HepG2 (cell line): ENCODE measurements around the gene ADARB2. TPM values are rescaled to one million over a fixed set of nuclear protein-coding genes. Genes with fewer than 3 reads are reported as not detected.

Experiments used
- ATAC-seq: fragments of 200-7000 bp; cut with Tn5 transposase; 3 replicates; pipeline ENCODE4 v1.9.1; 2020; ENCODE audit warnings: mild to moderate bottlenecking, moderate library complexity
- BruUV-seq: library from RNA; stranded (reverse); fragments of 400-500 nt; replicated peaks from 2 replicates; lab custom pipeline; 2021; lab: Mats Ljungman, UMichigan
- CTCF ChIA-PET: fragments of 300-600 bp; formaldehyde crosslinking; extraction: SDS; loops from one replicate; lab custom pipeline; 2021; ENCODE audit warnings: low total read pairs, inconsistent platforms, low intra/inter-chr PET ratio; lab: Yijun Ruan, JAX
- POLR2A ChIA-PET: fragments of 350-600 bp; sonication (Branson Sonifier 250); formaldehyde crosslinking; loops from one replicate; lab custom pipeline; 2020; ENCODE audit warnings: antibody characterized with exemption, inconsistent platforms; lab: Yijun Ruan, JAX
- DNase-seq: peaks from one replicate; pipeline ENCODE4 v3.0.0-alpha.2; 2015; ENCODE audit warnings: low spot score
- FAIRE-seq: peaks from 3 replicates; lab custom pipeline; 2011; peaks lifted over from hg19 to GRCh38; lab: Jason Lieb, UNC
- H2AFZ ChIP-seq: one replicate; pipeline ENCODE4 v1.6.1; 2011; ENCODE audit warnings: low read length, inconsistent platforms
- H3K27ac ChIP-seq: fragments of 300-600 bp; 3 replicates; pipeline ENCODE4 v1.8.0; 2011; ENCODE audit warnings: mixed run types, mild to moderate bottlenecking, mixed read lengths, low read length, inconsistent platforms; ENCODE audit not compliant: insufficient read depth; ENCODE audit errors: extremely low read length
- H3K27me3 ChIP-seq, 2 experiments: fragments of 200-600 bp in 1 of 2; 2 replicates in 1 of 2; 3 replicates in 1 of 2; pipeline versions ENCODE4 v1.6.0 to v1.8.0; 2011; ENCODE audit warnings: low read length in 2 of 2, mild to moderate bottlenecking in 2 of 2, moderate library complexity in 2 of 2, inconsistent platforms in 1 of 2; ENCODE audit not compliant: insufficient read depth in 2 of 2, control insufficient read depth in 1 of 2
- H3K36me3 ChIP-seq, 2 experiments: fragments of 200-600 bp in 1 of 2; replicated peaks in 1 of 2; 2 replicates in 1 of 2; 3 replicates in 1 of 2; pipeline versions ENCODE4 v1.5.1 to v1.8.0; 2011; ENCODE audit warnings: low read length in 2 of 2, inconsistent platforms in 1 of 2; ENCODE audit not compliant: insufficient read depth in 2 of 2, control insufficient read depth in 1 of 2
- H3K4me1 ChIP-seq: 2 replicates; pipeline ENCODE4 v1.5.1; 2012; ENCODE audit warnings: low read length, inconsistent platforms; ENCODE audit not compliant: insufficient read depth
- H3K4me2 ChIP-seq: 2 replicates; pipeline ENCODE4 v1.6.0; 2011; ENCODE audit warnings: low read depth, low read length, inconsistent platforms
- H3K4me3 ChIP-seq, 3 experiments: fragments of 200-600 bp in 1 of 3; sonication (generic), shearing (Covaris generic) in 1 of 3; replicated peaks in 1 of 3; 2 replicates each; pipeline ENCODE4 v1.5.1; 2011 to 2016; ENCODE audit warnings: low read length in 3 of 3, inconsistent platforms in 2 of 3, low read depth in 2 of 3, mild to moderate bottlenecking in 2 of 3, control low read depth in 1 of 3, mixed read lengths in 1 of 3; ENCODE audit not compliant: insufficient read depth in 1 of 3
- H3K79me2 ChIP-seq: one replicate; pipeline ENCODE4 v1.6.1; 2011; ENCODE audit warnings: low read length, inconsistent platforms; ENCODE audit not compliant: insufficient read depth
- H3K9ac ChIP-seq: 2 replicates; pipeline ENCODE4 v1.6.0; 2011; ENCODE audit warnings: mild to moderate bottlenecking, low read depth, low read length, inconsistent platforms; ENCODE audit not compliant: insufficient read depth
- H3K9me3 ChIP-seq: 2 replicates; pipeline ENCODE4 v1.5.1; 2012; ENCODE audit warnings: mild to moderate bottlenecking, low read length
- H4K20me1 ChIP-seq: 2 replicates; pipeline ENCODE4 v1.6.0; 2011; ENCODE audit warnings: inconsistent platforms, mild to moderate bottlenecking, low read length, moderate library complexity; ENCODE audit not compliant: insufficient read depth
- EEA1 ChIP-seq: sonication (generic); formaldehyde crosslinking; IDR thresholded peaks from 2 replicates; pipeline ENCODE4 v1.5.1; 2020; ENCODE audit warnings: mild to moderate bottlenecking, missing genetic modification reagents, borderline replicate concordance
- HOXA9 ChIP-seq: sonication (generic); formaldehyde crosslinking; IDR thresholded peaks from 2 replicates; pipeline ENCODE4 v1.8.1; 2022; ENCODE audit warnings: missing genetic modification reagents, mild to moderate bottlenecking, moderate library complexity, borderline replicate concordance
- KDM4B ChIP-seq: sonication (generic); formaldehyde crosslinking; IDR thresholded peaks from 2 replicates; pipeline ENCODE4 v1.4.0; 2020; ENCODE audit warnings: missing genetic modification reagents
- KLF13 ChIP-seq: sonication (generic); formaldehyde crosslinking; IDR thresholded peaks from 2 replicates; pipeline ENCODE4 v1.4.0; 2020; ENCODE audit warnings: mild to moderate bottlenecking, missing genetic modification reagents
- SMARCC2 ChIP-seq: fragments of 450-650 bp; IDR thresholded peaks from 2 replicates; pipeline ENCODE4 v1.6.1; 2017; ENCODE audit warnings: antibody characterized with exemption, mild to moderate bottlenecking
- SOX13 ChIP-seq, 3 experiments: fragments of 450-650 bp in 1 of 3; sonication (generic) in 1 of 3; formaldehyde crosslinking in 1 of 3; IDR thresholded peaks in 2 of 3; conservative IDR thresholded peaks in 1 of 3; 2 replicates each; pipeline versions ENCODE4 v1.5.0 to v1.6.1; 2016 to 2020; ENCODE audit warnings: antibody characterized with exemption in 1 of 3, mild to moderate bottlenecking in 1 of 3, missing compliant biosample characterization in 1 of 3, missing genetic modification reagents in 1 of 3, moderate library complexity in 1 of 3
- TP53 ChIP-seq: sonication (generic); formaldehyde crosslinking; conservative IDR thresholded peaks from 2 replicates; pipeline ENCODE4 v1.4.0; 2020; ENCODE audit warnings: missing genetic modification reagents
- TRIM24 ChIP-seq: sonication (generic); formaldehyde crosslinking; IDR thresholded peaks from 2 replicates; pipeline ENCODE4 v1.8.0; 2022; ENCODE audit warnings: mild to moderate bottlenecking, missing genetic modification reagents
- YY1 ChIP-seq: IDR thresholded peaks from 2 replicates; pipeline ENCODE4 v1.6.1; 2011; ENCODE audit warnings: low read length, low read depth, moderate library complexity, mild to moderate bottlenecking; ENCODE audit not compliant: insufficient read depth, insufficient replicate concordance
- ZNF17 ChIP-seq: sonication (generic); formaldehyde crosslinking; IDR thresholded peaks from 2 replicates; pipeline ENCODE4 v1.5.0; 2020; ENCODE audit warnings: mild to moderate bottlenecking, missing genetic modification reagents
- WGBS: methylation state at CpG from one replicate; pipeline ENCODE4 v1.1.6; 2017; ENCODE audit warnings: low lambda C conversion rate; 5-methylcytosine and 5-hydroxymethylcytosine counted together
- in situ Hi-C: cut with HindIII; loops from 2 replicates; pipeline ENCODE4 v1.10.0; 2017; ENCODE audit warnings: low pct_unique_long_range_greater_than_20kb; ENCODE audit not compliant: extremely low pct_ligation_motif_present
- intact Hi-C: fragments of 100-400 bp; cut with micrococcal nuclease; formaldehyde crosslinking; loops from one replicate; pipeline ENCODE4 v1.10.0; 2022; ENCODE audit not compliant: unreplicated experiment
- polyA plus RNA-seq, 8 experiments: library from polyadenylated mRNA; depleted of rRNA in 3 of 8; stranded (reverse) in 7 of 8; unstranded in 1 of 8; fragments of >200 nt; fragmentation: Illumina TruSeq in 4 of 8; extraction: Trizol in 4 of 8; gene quantifications; 2 replicates each; pipeline versions ENCODE4 v1.2.1 to v1.2.3, GENCODE V29; 2011 to 2016; ENCODE audit warnings: low read depth in 4 of 8, missing spikeins in 1 of 8, mixed read lengths in 1 of 8; ENCODE audit not compliant: insufficient read depth in 1 of 8
- total RNA-seq, 5 experiments: library from RNA; depleted of rRNA; stranded (reverse); fragments of >200 nt; fragmentation: Illumina TruSeq; extraction: Trizol; gene quantifications; 2 replicates each; pipeline ENCODE4 v1.2.3, GENCODE V29; 2016; ENCODE audit warnings: low read depth in 1 of 5
- TF ChIP-seq, protein P1 (sequence below): sonication (generic); formaldehyde crosslinking; conservative IDR thresholded peaks from 2 replicates; pipeline ENCODE4 v1.8.0; 2022; ENCODE audit warnings: missing genetic modification reagents
- TF ChIP-seq, protein P2 (sequence below): sonication (generic); formaldehyde crosslinking; IDR thresholded peaks from 2 replicates; pipeline ENCODE4 v1.5.1; 2020; ENCODE audit warnings: mild to moderate bottlenecking, missing genetic modification reagents, moderate library complexity

Gene ADARB2
- total and polyA plus RNA-seq, 2 of the 13 experiments (the other 11 are each of a cell fraction or from before 2014, with no cell fraction given), result not detected

DNA sequence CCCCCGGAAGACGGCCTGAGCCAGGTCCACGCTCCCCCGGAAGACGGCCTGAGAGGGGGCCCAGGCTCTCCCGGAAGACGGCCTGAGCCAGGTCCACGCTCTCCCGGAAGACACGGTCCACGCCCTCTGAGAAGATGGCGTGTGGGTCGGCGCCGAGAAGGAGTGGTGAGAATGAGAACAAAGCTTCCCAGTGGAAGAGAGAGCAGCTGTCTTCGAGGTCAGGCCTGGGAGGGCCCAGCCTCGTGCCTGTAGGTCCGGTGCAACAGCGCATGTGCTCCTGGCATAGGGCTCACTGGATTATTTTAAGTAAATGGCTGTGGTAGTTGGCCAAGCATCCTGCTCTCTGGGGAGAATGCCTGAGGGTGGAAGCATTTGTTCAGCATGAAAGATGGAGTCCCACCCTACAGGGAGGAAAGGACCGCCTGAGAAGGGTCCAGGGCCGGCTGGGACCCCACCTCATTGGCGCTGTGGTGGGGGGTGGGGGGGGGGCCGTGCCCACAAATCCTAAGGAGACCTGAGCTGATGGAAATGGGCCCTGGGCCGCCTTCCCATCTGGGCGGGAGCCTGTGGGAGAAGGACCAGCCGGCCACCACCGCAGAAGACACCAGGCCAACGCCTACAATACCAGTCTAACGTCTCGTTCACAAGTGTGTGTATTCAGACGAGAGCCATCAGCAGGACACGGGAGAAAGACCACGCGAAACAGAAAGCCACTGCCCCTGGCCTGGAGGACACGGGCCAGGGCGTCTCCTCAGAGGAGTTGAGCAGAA, 471.1 kb downstream of the ADARB2 start:
- TF ChIP-seq TRIM24 (no peak), SMARCC2 (no peak), KDM4B (CRISPR knock-in tag) (no peak), ZNF17 (CRISPR knock-in tag) (no peak), SOX13 (IDR thresholded peaks at IDR 0.05) (no peak), SOX13 (CRISPR knock-in tag; conservative IDR thresholded peaks at IDR 0.05 in 1 of 2, IDR thresholded peaks at IDR 0.05 in 1 of 2) (no peak), KLF13 (CRISPR knock-in tag) (no peak), EEA1 (CRISPR knock-in tag) (no peak), HOXA9 (CRISPR knock-in tag) (no peak)
- H4K20me1 ChIP-seq, result no peaks in the 10 kb centered on the region
- no peak overlapping the region for H3K9ac ChIP-seq
- H2AFZ ChIP-seq, result no peak overlapping the region
- FAIRE-seq (no peak), DNase-seq (no peak), ATAC-seq (no peak)
- no peaks in the 10 kb centered on the region for H3K79me2 ChIP-seq
- H3K4me1 ChIP-seq, result no peaks in the 10 kb centered on the region
- intact Hi-C loops, result no loop called here
- POLR2A ChIA-PET, result no interaction called here
- no peak overlapping the region for H3K4me2 ChIP-seq
- no peaks in the 10 kb centered on the region for H3K9me3 ChIP-seq
- in situ Hi-C loops, result no loop called here
- WGBS, result 39% methylated on average over 30 of the region's 36 CpGs
- H3K27me3 ChIP-seq, result peaks cover 2 to 27% of the 10 kb centered on the region in 2 experiments; a peak in 4 of 5 replicates
- no peaks in the 10 kb centered on the region for H3K36me3 ChIP-seq
- no TSS peak for BruUV-seq
- H3K4me3 ChIP-seq, result no peak overlapping the region
- CTCF ChIA-PET, result no interaction called here
- H3K27ac ChIP-seq, result no peak overlapping the region

DNA sequence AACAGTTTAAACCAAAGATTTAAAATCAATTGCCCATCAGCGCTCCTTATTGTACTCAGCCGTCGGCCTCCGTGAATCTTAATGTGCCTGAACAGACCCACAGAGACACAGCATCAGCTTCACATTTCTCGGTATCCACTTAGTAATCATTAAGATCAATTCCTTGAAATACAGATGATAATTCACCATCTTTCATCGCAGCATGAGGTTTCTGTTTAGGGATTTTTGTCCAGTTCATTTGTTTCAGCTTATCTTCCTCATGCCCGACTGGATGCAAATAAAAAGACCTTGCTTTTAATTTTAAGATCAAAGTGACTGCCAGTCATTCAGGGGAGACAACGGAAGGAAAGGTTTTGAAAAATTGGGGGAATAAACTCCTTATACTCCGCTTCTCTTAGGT, 473.3 kb downstream of the ADARB2 start:
- CTCF ChIA-PET, result no interaction called here
- no peaks in the 10 kb centered on the region for H3K36me3 ChIP-seq
- TF ChIP-seq, protein P1, sequence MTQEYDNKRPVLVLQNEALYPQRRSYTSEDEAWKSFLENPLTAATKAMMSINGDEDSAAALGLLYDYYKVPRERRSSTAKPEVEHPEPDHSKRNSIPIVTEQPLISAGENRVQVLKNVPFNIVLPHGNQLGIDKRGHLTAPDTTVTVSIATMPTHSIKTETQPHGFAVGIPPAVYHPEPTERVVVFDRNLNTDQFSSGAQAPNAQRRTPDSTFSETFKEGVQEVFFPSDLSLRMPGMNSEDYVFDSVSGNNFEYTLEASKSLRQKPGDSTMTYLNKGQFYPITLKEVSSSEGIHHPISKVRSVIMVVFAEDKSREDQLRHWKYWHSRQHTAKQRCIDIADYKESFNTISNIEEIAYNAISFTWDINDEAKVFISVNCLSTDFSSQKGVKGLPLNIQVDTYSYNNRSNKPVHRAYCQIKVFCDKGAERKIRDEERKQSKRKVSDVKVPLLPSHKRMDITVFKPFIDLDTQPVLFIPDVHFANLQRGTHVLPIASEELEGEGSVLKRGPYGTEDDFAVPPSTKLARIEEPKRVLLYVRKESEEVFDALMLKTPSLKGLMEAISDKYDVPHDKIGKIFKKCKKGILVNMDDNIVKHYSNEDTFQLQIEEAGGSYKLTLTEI, result no peak
- TF ChIP-seq, protein P2, sequence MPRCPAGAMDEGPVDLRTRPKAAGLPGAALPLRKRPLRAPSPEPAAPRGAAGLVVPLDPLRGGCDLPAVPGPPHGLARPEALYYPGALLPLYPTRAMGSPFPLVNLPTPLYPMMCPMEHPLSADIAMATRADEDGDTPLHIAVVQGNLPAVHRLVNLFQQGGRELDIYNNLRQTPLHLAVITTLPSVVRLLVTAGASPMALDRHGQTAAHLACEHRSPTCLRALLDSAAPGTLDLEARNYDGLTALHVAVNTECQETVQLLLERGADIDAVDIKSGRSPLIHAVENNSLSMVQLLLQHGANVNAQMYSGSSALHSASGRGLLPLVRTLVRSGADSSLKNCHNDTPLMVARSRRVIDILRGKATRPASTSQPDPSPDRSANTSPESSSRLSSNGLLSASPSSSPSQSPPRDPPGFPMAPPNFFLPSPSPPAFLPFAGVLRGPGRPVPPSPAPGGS, result no peak
- TF ChIP-seq YY1 (no peak), TP53 (no peak)

More for the DNA sequence above, 473.3 kb downstream of the ADARB2 start:
- FAIRE-seq, result no peak
- Histone ChIP-seq H3K27me3 (peaks cover 0 to 14% of the 10 kb centered on the region in 2 experiments; a peak in 2 of 5 replicates), H3K4me3 (no peak overlapping the region), H3K79me2 (no peaks in the 10 kb centered on the region), H4K20me1 (no peaks in the 10 kb centered on the region), H3K4me1 (no peaks in the 10 kb centered on the region), H3K4me2 (no peak overlapping the region), H3K9me3 (no peaks in the 10 kb centered on the region), H3K9ac (no peak overlapping the region), H2AFZ (no peak overlapping the region), H3K27ac (no peak overlapping the region)
- no peak for DNase-seq
- in situ Hi-C loops, result no loop called here
- no peak for ATAC-seq
- intact Hi-C loops, result no loop called here
- POLR2A ChIA-PET, result no interaction called here
- WGBS, result 58% methylated on average over 9 of the region's 9 CpGs
- no TSS peak for BruUV-seq
